GM12878 (cell line): Measurements from ENCODE around the gene REXO2. TPM values are rescaled to one million over a fixed set of nuclear protein-coding genes. Genes with fewer than 3 reads are reported as not detected.

ENCODE experiments used
- ATAC-seq: fragments of 200-7000 bp; cut with Tn5 transposase; 3 replicates; pipeline ENCODE4 v1.9.1; 2020; ENCODE audit warnings: mild to moderate bottlenecking, moderate library complexity
- BruUV-seq: library from RNA; stranded (reverse); fragments of 400-500 nt; replicated peaks from 2 replicates; lab custom pipeline; 2021; lab: Mats Ljungman, UMichigan
- CTCF ChIA-PET: fragments of 300-600 bp; sonication (Branson Sonifier 250); formaldehyde crosslinking; extraction: SDS; loops from one replicate; lab custom pipeline; 2021; ENCODE audit warnings: inconsistent platforms; lab: Yijun Ruan, JAX
- POLR2A ChIA-PET: fragments of 350-600 bp; formaldehyde crosslinking; extraction: SDS; loops from one replicate; lab custom pipeline; 2021; ENCODE audit warnings: inconsistent platforms; lab: Charles Lee
- RAD21 ChIA-PET: fragments of 300-600 bp; sonication (Branson Sonifier 250); formaldehyde crosslinking; loops from one replicate; lab custom pipeline; 2023; ENCODE audit warnings: antibody characterized with exemption; ENCODE audit not compliant: unreplicated experiment; lab: Charles Lee
- SMC1A ChIA-PET: fragments of 300-600 bp; sonication (Branson Sonifier 250); formaldehyde crosslinking; loops from one replicate; lab custom pipeline; 2023; ENCODE audit not compliant: unreplicated experiment, uncharacterized antibody; lab: Charles Lee
- DNase-seq: peaks from one replicate; pipeline ENCODE4 v3.0.0-alpha.2; 2011; ENCODE audit warnings: low read depth, low spot score
- FAIRE-seq: peaks from 3 replicates; lab custom pipeline; 2011; peaks lifted over from hg19 to GRCh38; lab: Jason Lieb, UNC
- H2AFZ ChIP-seq: 2 replicates; pipeline ENCODE4 v1.6.0; 2011; ENCODE audit warnings: low read depth, low read length, control low read depth; ENCODE audit not compliant: control insufficient read depth
- H3K27ac ChIP-seq: 2 replicates; pipeline ENCODE4 v1.5.1; 2011; ENCODE audit warnings: control low read depth; ENCODE audit not compliant: control insufficient read depth, insufficient read depth
- H3K27me3 ChIP-seq, 2 experiments: replicated peaks in 1 of 2; 2 replicates each; pipeline versions ENCODE4 v1.6.0 to v1.6.1; 2011; ENCODE audit warnings: low read length in 1 of 2; ENCODE audit not compliant: control insufficient read depth in 2 of 2, insufficient read depth in 2 of 2
- H3K36me3 ChIP-seq, 2 experiments: 2 replicates each; pipeline ENCODE4 v1.5.1; 2011; ENCODE audit warnings: low read length in 1 of 2; ENCODE audit not compliant: control insufficient read depth in 2 of 2, insufficient read depth in 2 of 2
- H3K4me1 ChIP-seq: 2 replicates; pipeline ENCODE4 v1.6.1; 2011; ENCODE audit warnings: mild to moderate bottlenecking, low read length, moderate library complexity, mixed read lengths; ENCODE audit not compliant: control insufficient read depth, insufficient read depth
- H3K4me2 ChIP-seq: 2 replicates; pipeline ENCODE4 v1.6.0; 2011; ENCODE audit warnings: control low read depth; ENCODE audit not compliant: control insufficient read depth, insufficient read depth
- H3K4me3 ChIP-seq: fragments of 200-600 bp; sonication (generic); 2 replicates; pipeline ENCODE4 v1.5.1; 2016
- H3K79me2 ChIP-seq: 2 replicates; pipeline ENCODE4 v1.6.0; 2011; ENCODE audit warnings: low read length; ENCODE audit not compliant: control insufficient read depth, insufficient read depth
- H3K9ac ChIP-seq: 2 replicates; pipeline ENCODE4 v1.8.0; 2011; ENCODE audit warnings: low read length, control low read depth, mixed read lengths; ENCODE audit not compliant: control insufficient read depth, insufficient read depth
- H3K9me3 ChIP-seq: replicated peaks from 3 replicates; pipeline ENCODE4 v1.5.1; 2011; ENCODE audit warnings: mild to moderate bottlenecking, low read length; ENCODE audit not compliant: control insufficient read depth, insufficient read depth
- H4K20me1 ChIP-seq: 2 replicates; pipeline ENCODE4 v1.6.0; 2011; ENCODE audit not compliant: control insufficient read depth, insufficient read depth
- BHLHE40 ChIP-seq, 2 experiments: fragments of 450-650 bp in 1 of 2; IDR thresholded peaks; 2 replicates each; pipeline ENCODE4 v1.6.1; 2011 to 2017; ENCODE audit warnings: low read depth in 2 of 2, borderline replicate concordance in 1 of 2, improper control_type of control experiment in 1 of 2, low read length in 1 of 2, mild to moderate bottlenecking in 1 of 2
- CBX3 ChIP-seq: fragments of 200-600 bp; sonication (generic); IDR thresholded peaks from 2 replicates; pipeline ENCODE4 v1.6.1; 2016; ENCODE audit warnings: low read depth, borderline replicate concordance
- IRF4 ChIP-seq: IDR thresholded peaks from 2 replicates; pipeline ENCODE4 v1.6.1; 2011; ENCODE audit warnings: low read depth, low read length
- JUND ChIP-seq: IDR thresholded peaks from 2 replicates; pipeline ENCODE4 v1.6.1; 2012; ENCODE audit warnings: low read depth, mild to moderate bottlenecking, low read length, improper control_type of control experiment, moderate library complexity
- KDM1A ChIP-seq: fragments of 200-600 bp; sonication (generic); IDR thresholded peaks from 2 replicates; pipeline ENCODE4 v1.6.1; 2016; ENCODE audit warnings: borderline replicate concordance
- MTA3 ChIP-seq: IDR thresholded peaks from 2 replicates; pipeline ENCODE4 v1.6.1; 2012; ENCODE audit warnings: low read length, inconsistent platforms, borderline replicate concordance
- RBBP5 ChIP-seq: fragments of 200-600 bp; sonication (generic); conservative IDR thresholded peaks from 2 replicates; pipeline ENCODE4 v1.6.1; 2016
- RCOR1 ChIP-seq: conservative IDR thresholded peaks from 2 replicates; pipeline ENCODE4 v1.6.1; 2012; ENCODE audit warnings: low read depth, low read length, improper control_type of control experiment
- ZNF622 ChIP-seq: fragments of 450-650 bp; IDR thresholded peaks from 2 replicates; pipeline ENCODE4 v1.6.1; 2017; ENCODE audit warnings: mild to moderate bottlenecking, inconsistent platforms
- WGBS: methylation state at CpG from one replicate; pipeline ENCODE4 v1.1.6; 2016; ENCODE audit warnings: low lambda C conversion rate; ENCODE audit not compliant: insufficient replicate concordance, insufficient coverage; ENCODE audit errors: missing lambda C conversion rate; 5-methylcytosine and 5-hydroxymethylcytosine counted together
- in situ Hi-C: fragments of 300-500 bp; cut with MboI; formaldehyde crosslinking; loops from 9 replicates; pipeline ENCODE4 v1.14.3; 2018; ENCODE audit warnings: mixed read lengths
- intact Hi-C: fragments of 100-400 bp; cut with micrococcal nuclease; formaldehyde crosslinking; loops from one replicate; pipeline ENCODE4 v1.14.2; 2022; ENCODE audit not compliant: unreplicated experiment
- polyA plus RNA-seq, 11 experiments: library from polyadenylated mRNA; depleted of rRNA in 4 of 11; unstranded in 6 of 11; stranded (reverse) in 5 of 11; fragments of >200 nt; fragmentation: Nextera tagmentation in 4 of 11; fragmentation: Illumina TruSeq in 1 of 11; extraction: Ambion mirVana in 4 of 11; extraction: Trizol in 1 of 11; gene quantifications; 1 replicate in 1 of 11; 2 replicates in 10 of 11; pipeline versions ENCODE4 v1.2.1 to v1.2.3, GENCODE V29; 2011 to 2016; ENCODE audit warnings: inconsistent platforms in 2 of 11, missing spikeins in 2 of 11, low read depth in 1 of 11
- total RNA-seq, 4 experiments: library from RNA; depleted of rRNA in 3 of 4; stranded (reverse); fragments of >200 nt in 3 of 4; fragmentation: Illumina TruSeq in 1 of 4; extraction: Trizol in 1 of 4; gene quantifications; 2 replicates each; pipeline versions ENCODE4 v1.2.1 to v1.2.3, GENCODE V29; 2013 to 2021
- TF ChIP-seq, protein P1 (sequence below): fragments of 450-650 bp; IDR thresholded peaks from 2 replicates; pipeline ENCODE4 v1.6.1; 2017; ENCODE audit warnings: borderline replicate concordance
- TF ChIP-seq, protein P2 (sequence below): fragments of 450-650 bp; IDR thresholded peaks from 2 replicates; pipeline ENCODE4 v1.6.1; 2016; ENCODE audit warnings: mild to moderate bottlenecking, moderate library complexity, borderline replicate concordance
- TF ChIP-seq, protein P3 (sequence below): fragments of 450-650 bp; IDR thresholded peaks from 2 replicates; pipeline ENCODE4 v1.6.1; 2016; ENCODE audit warnings: mild to moderate bottlenecking

The REXO2 gene
- total and polyA plus RNA-seq, 10 of the 15 experiments (the other 5 are each of a cell fraction or from before 2014, with no cell fraction given) = 3.3 to 12.5 (median 5.3) TPM

DNA sequence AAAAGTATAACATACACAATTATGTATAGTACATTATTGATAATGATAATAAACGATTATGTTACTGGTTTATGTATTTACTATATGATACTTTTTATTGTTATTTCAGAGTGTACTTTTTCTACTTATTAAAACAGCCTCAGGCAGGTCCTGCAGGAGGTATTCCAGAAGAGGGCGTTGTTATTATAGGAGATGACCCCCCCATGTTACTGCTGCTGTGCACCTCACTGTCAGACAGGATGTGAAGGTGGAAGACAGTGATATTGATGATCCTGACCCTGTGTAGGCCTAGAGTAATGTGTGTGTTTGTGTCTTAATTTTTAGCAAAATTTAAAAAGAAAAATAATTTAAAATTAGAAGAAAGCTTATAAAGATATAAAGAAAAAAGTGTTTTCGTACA lies 57.6 kb downstream of the REXO2 start:
- no peak for DNase-seq
- H3K4me3 ChIP-seq = no peak overlapping the region
- TF ChIP-seq RCOR1 (no peak), ZNF622 (no peak), CBX3 (no peak), IRF4 (no peak), RBBP5 (no peak), MTA3 (no peak)
- TF ChIP-seq, protein P1, sequence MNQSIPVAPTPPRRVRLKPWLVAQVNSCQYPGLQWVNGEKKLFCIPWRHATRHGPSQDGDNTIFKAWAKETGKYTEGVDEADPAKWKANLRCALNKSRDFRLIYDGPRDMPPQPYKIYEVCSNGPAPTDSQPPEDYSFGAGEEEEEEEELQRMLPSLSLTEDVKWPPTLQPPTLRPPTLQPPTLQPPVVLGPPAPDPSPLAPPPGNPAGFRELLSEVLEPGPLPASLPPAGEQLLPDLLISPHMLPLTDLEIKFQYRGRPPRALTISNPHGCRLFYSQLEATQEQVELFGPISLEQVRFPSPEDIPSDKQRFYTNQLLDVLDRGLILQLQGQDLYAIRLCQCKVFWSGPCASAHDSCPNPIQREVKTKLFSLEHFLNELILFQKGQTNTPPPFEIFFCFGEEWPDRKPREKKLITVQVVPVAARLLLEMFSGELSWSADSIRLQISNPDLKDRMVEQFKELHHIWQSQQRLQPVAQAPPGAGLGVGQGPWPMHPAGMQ = no peak
- H3K4me1 ChIP-seq = no peaks in the 10 kb centered on the region
- ChIA-PET POLR2A (no interaction called here), SMC1A (no interaction called here), CTCF (interaction anchor here (0.6 kb wide), 1 partner anchor 13 kb away, joined by 3 read pairs; no protein-coding TSS in a partner anchor), RAD21 (no interaction called here)
- BruUV-seq = no TSS peak
- H3K9ac ChIP-seq = no peak overlapping the region
- intact Hi-C loops (no loop called here), in situ Hi-C loops (no loop called here)
- no peak for FAIRE-seq
- H3K4me2 ChIP-seq = no peak overlapping the region
- H3K27me3 ChIP-seq = peaks cover 0 to 4% of the 10 kb centered on the region in 2 experiments; a peak in 1 of 4 replicates
- H3K36me3 ChIP-seq = no peaks in the 10 kb centered on the region
- no peaks in the 10 kb centered on the region for H4K20me1 ChIP-seq
- no peak overlapping the region for H2AFZ ChIP-seq
- H3K9me3 ChIP-seq = no peaks in the 10 kb centered on the region
- no peak overlapping the region for H3K27ac ChIP-seq
- ATAC-seq = no peak
- WGBS = 27% methylated on average over 3 of the region's 3 CpGs
- no peaks in the 10 kb centered on the region for H3K79me2 ChIP-seq

DNA sequence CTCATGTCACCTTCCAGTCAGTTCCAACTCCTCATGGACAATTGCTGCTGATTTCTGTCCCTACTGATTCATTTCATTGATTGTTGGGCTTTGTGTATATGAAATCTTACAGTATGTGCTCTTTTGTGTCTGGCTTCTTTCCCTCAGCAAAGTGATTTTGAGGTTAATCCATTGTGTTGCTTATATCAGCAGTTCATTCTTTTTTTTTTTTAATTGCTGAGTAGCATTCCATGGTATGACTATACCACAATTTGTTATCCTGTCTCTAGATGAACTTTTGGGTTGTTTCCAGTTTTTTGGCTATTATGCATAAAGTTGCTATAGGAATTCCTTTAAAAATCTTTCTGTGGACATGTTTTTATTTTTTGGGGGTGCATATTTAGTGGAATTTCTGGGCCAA lies 60.5 kb downstream of the REXO2 start:
- H3K9me3 ChIP-seq = no peaks in the 10 kb centered on the region
- no peak overlapping the region for H3K9ac ChIP-seq
- no peak overlapping the region for H3K4me3 ChIP-seq
- no peak for ATAC-seq
- no peak for TF ChIP-seq BHLHE40 (IDR thresholded peaks at IDR 0.05; ENCODE audit: borderline replicate concordance in 1 of 2, low read depth in 2 of 2, low read length in 1 of 2)
- TF ChIP-seq, protein P2, sequence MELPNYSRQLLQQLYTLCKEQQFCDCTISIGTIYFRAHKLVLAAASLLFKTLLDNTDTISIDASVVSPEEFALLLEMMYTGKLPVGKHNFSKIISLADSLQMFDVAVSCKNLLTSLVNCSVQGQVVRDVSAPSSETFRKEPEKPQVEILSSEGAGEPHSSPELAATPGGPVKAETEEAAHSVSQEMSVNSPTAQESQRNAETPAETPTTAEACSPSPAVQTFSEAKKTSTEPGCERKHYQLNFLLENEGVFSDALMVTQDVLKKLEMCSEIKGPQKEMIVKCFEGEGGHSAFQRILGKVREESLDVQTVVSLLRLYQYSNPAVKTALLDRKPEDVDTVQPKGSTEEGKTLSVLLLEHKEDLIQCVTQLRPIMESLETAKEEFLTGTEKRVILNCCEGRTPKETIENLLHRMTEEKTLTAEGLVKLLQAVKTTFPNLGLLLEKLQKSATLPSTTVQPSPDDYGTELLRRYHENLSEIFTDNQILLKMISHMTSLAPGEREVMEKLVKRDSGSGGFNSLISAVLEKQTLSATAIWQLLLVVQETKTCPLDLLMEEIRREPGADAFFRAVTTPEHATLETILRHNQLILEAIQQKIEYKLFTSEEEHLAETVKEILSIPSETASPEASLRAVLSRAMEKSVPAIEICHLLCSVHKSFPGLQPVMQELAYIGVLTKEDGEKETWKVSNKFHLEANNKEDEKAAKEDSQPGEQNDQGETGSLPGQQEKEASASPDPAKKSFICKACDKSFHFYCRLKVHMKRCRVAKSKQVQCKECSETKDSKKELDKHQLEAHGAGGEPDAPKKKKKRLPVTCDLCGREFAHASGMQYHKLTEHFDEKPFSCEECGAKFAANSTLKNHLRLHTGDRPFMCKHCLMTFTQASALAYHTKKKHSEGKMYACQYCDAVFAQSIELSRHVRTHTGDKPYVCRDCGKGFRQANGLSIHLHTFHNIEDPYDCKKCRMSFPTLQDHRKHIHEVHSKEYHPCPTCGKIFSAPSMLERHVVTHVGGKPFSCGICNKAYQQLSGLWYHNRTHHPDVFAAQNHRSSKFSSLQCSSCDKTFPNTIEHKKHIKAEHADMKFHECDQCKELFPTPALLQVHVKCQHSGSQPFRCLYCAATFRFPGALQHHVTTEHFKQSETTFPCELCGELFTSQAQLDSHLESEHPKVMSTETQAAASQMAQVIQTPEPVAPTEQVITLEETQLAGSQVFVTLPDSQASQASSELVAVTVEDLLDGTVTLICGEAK = no peak
- no peak for TF ChIP-seq JUND
- no peak for TF ChIP-seq KDM1A
- no peak for TF ChIP-seq RCOR1
- TF ChIP-seq, protein P3, sequence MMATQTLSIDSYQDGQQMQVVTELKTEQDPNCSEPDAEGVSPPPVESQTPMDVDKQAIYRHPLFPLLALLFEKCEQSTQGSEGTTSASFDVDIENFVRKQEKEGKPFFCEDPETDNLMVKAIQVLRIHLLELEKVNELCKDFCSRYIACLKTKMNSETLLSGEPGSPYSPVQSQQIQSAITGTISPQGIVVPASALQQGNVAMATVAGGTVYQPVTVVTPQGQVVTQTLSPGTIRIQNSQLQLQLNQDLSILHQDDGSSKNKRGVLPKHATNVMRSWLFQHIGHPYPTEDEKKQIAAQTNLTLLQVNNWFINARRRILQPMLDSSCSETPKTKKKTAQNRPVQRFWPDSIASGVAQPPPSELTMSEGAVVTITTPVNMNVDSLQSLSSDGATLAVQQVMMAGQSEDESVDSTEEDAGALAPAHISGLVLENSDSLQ = no peak
- H3K4me1 ChIP-seq = no peaks in the 10 kb centered on the region
- H3K4me2 ChIP-seq = no peak overlapping the region
- H3K79me2 ChIP-seq = no peaks in the 10 kb centered on the region
- H4K20me1 ChIP-seq = no peaks in the 10 kb centered on the region
- ChIA-PET SMC1A (no interaction called here), RAD21 (no interaction called here), POLR2A (no interaction called here), CTCF (no interaction called here)
- intact Hi-C loops = no loop called here
- peaks cover 0 to 4% of the 10 kb centered on the region in 2 experiments; a peak in 2 of 4 replicates for H3K27me3 ChIP-seq
- BruUV-seq = no TSS peak
- DNase-seq = no peak
- H3K27ac ChIP-seq = no peak overlapping the region
- FAIRE-seq = no peak
- no peaks in the 10 kb centered on the region for H3K36me3 ChIP-seq
- no peak overlapping the region for H2AFZ ChIP-seq
- in situ Hi-C loops = no loop called here
